HepG2 (cell line): Measurements from ENCODE around the gene LRP1B.

Experiments used
- MTA3 ChIP-seq: sonication (generic); formaldehyde crosslinking; IDR thresholded peaks from 2 replicates; pipeline ENCODE4 v1.4.0; 2020; ENCODE audit warnings: missing genetic modification reagents
- NCOA1 ChIP-seq: sonication (generic); formaldehyde crosslinking; IDR thresholded peaks from 2 replicates; pipeline ENCODE4 v1.9.0; 2021; ENCODE audit warnings: missing genetic modification reagents
- TAF1 ChIP-seq: sonication (generic); formaldehyde crosslinking; IDR thresholded peaks from 2 replicates; pipeline ENCODE4 v1.4.0; 2020; ENCODE audit warnings: missing genetic modification reagents
- TFDP1 ChIP-seq: IDR thresholded peaks from 2 replicates; pipeline ENCODE4 v1.6.1; 2016; ENCODE audit warnings: missing compliant biosample characterization, missing genetic modification reagents, borderline replicate concordance
- TFDP2 ChIP-seq: sonication (generic); formaldehyde crosslinking; IDR thresholded peaks from 2 replicates; pipeline ENCODE4 v1.4.0; 2020; ENCODE audit warnings: missing genetic modification reagents
- TOE1 ChIP-seq: sonication (generic); formaldehyde crosslinking; IDR thresholded peaks from 2 replicates; pipeline ENCODE4 v1.4.0; 2020; ENCODE audit warnings: mild to moderate bottlenecking, missing genetic modification reagents
- TF ChIP-seq, protein P1 (sequence below): sonication (generic); formaldehyde crosslinking; IDR thresholded peaks from 2 replicates; pipeline ENCODE4 v1.5.0; 2020; ENCODE audit warnings: missing genetic modification reagents
- TF ChIP-seq, protein P2 (sequence below): sonication (generic); formaldehyde crosslinking; IDR thresholded peaks from 2 replicates; pipeline ENCODE4 v1.4.0; 2020; ENCODE audit warnings: missing genetic modification reagents

- TF ChIP-seq NCOA1 (CRISPR knock-in tag), result no peak
- no peak for TF ChIP-seq TOE1
- TF ChIP-seq, protein P1, sequence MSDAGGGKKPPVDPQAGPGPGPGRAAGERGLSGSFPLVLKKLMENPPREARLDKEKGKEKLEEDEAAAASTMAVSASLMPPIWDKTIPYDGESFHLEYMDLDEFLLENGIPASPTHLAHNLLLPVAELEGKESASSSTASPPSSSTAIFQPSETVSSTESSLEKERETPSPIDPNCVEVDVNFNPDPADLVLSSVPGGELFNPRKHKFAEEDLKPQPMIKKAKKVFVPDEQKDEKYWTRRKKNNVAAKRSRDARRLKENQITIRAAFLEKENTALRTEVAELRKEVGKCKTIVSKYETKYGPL (CRISPR knock-in tag), result no peak
- no peak for TF ChIP-seq MTA3 (CRISPR knock-in tag)
- TF ChIP-seq TFDP1 (CRISPR knock-in tag), result no peak
- no peak for TF ChIP-seq TAF1
- TF ChIP-seq, protein P2, sequence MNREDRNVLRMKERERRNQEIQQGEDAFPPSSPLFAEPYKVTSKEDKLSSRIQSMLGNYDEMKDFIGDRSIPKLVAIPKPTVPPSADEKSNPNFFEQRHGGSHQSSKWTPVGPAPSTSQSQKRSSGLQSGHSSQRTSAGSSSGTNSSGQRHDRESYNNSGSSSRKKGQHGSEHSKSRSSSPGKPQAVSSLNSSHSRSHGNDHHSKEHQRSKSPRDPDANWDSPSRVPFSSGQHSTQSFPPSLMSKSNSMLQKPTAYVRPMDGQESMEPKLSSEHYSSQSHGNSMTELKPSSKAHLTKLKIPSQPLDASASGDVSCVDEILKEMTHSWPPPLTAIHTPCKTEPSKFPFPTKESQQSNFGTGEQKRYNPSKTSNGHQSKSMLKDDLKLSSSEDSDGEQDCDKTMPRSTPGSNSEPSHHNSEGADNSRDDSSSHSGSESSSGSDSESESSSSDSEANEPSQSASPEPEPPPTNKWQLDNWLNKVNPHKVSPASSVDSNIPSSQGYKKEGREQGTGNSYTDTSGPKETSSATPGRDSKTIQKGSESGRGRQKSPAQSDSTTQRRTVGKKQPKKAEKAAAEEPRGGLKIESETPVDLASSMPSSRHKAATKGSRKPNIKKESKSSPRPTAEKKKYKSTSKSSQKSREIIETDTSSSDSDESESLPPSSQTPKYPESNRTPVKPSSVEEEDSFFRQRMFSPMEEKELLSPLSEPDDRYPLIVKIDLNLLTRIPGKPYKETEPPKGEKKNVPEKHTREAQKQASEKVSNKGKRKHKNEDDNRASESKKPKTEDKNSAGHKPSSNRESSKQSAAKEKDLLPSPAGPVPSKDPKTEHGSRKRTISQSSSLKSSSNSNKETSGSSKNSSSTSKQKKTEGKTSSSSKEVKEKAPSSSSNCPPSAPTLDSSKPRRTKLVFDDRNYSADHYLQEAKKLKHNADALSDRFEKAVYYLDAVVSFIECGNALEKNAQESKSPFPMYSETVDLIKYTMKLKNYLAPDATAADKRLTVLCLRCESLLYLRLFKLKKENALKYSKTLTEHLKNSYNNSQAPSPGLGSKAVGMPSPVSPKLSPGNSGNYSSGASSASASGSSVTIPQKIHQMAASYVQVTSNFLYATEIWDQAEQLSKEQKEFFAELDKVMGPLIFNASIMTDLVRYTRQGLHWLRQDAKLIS, result no peak
- no peak for TF ChIP-seq TFDP2 (CRISPR knock-in tag)
These were observed 1132.2 kb downstream of the LRP1B start for GRCh38 chr2:140998577-140998976.
